Neutrophil (primary cell): ENCODE data around the gene GAS6.

Source experiments
- H3K27ac ChIP-seq: fragments of 200-600 bp; sonication (generic); 2 replicates; pipeline ENCODE4 v1.5.1; 2016; ENCODE audit warnings: mild to moderate bottlenecking, moderate library complexity
- H3K27me3 ChIP-seq: fragments of 200-600 bp; sonication (generic); 2 replicates; pipeline ENCODE4 v1.6.0; 2016; ENCODE audit warnings: mild to moderate bottlenecking
- H3K36me3 ChIP-seq: fragments of 200-600 bp; sonication (generic); 2 replicates; pipeline ENCODE4 v1.5.1; 2017
- H3K4me1 ChIP-seq, 2 experiments: fragments of 200-600 bp in 1 of 2; sonication (generic) in 1 of 2; 1 replicate in 1 of 2; 2 replicates in 1 of 2; pipeline versions ENCODE4 v1.5.1 to v1.6.1; 2013 to 2016; ENCODE audit warnings: low read depth in 1 of 2, low read length in 1 of 2, mild to moderate bottlenecking in 1 of 2, moderate library complexity in 1 of 2; ENCODE audit not compliant: control insufficient read depth in 1 of 2, insufficient read depth in 1 of 2
- H3K4me3 ChIP-seq, 2 experiments: fragments of 200-600 bp in 1 of 2; sonication (generic) in 1 of 2; 1 replicate in 1 of 2; 2 replicates in 1 of 2; pipeline ENCODE4 v1.5.1; 2013 to 2016; ENCODE audit warnings: low read depth in 1 of 2, low read length in 1 of 2, mild to moderate bottlenecking in 1 of 2, moderate library complexity in 1 of 2
- H3K9me3 ChIP-seq: fragments of 200-600 bp; sonication (generic); 2 replicates; pipeline ENCODE4 v1.5.1; 2016
- TF ChIP-seq, protein P1 (sequence below): fragments of 200-600 bp; sonication (generic); IDR thresholded peaks from 2 replicates; pipeline ENCODE4 v1.5.1; 2016; ENCODE audit warnings: antibody characterized with exemption

Gene GAS6

GRCh38 chr13:113850722-113851479 is 13.0 kb downstream of the GAS6 start:
- Histone ChIP-seq H3K4me1 (no peaks in the 10 kb centered on the region), H3K27me3 (peaks cover 50% of the 10 kb centered on the region), H3K9me3 (no peaks in the 10 kb centered on the region), H3K36me3 (no peaks in the 10 kb centered on the region), H3K4me3 (no peak overlapping the region), H3K27ac (no peak overlapping the region)
- TF ChIP-seq, protein P1, sequence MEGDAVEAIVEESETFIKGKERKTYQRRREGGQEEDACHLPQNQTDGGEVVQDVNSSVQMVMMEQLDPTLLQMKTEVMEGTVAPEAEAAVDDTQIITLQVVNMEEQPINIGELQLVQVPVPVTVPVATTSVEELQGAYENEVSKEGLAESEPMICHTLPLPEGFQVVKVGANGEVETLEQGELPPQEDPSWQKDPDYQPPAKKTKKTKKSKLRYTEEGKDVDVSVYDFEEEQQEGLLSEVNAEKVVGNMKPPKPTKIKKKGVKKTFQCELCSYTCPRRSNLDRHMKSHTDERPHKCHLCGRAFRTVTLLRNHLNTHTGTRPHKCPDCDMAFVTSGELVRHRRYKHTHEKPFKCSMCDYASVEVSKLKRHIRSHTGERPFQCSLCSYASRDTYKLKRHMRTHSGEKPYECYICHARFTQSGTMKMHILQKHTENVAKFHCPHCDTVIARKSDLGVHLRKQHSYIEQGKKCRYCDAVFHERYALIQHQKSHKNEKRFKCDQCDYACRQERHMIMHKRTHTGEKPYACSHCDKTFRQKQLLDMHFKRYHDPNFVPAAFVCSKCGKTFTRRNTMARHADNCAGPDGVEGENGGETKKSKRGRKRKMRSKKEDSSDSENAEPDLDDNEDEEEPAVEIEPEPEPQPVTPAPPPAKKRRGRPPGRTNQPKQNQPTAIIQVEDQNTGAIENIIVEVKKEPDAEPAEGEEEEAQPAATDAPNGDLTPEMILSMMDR = no peak

DNA sequence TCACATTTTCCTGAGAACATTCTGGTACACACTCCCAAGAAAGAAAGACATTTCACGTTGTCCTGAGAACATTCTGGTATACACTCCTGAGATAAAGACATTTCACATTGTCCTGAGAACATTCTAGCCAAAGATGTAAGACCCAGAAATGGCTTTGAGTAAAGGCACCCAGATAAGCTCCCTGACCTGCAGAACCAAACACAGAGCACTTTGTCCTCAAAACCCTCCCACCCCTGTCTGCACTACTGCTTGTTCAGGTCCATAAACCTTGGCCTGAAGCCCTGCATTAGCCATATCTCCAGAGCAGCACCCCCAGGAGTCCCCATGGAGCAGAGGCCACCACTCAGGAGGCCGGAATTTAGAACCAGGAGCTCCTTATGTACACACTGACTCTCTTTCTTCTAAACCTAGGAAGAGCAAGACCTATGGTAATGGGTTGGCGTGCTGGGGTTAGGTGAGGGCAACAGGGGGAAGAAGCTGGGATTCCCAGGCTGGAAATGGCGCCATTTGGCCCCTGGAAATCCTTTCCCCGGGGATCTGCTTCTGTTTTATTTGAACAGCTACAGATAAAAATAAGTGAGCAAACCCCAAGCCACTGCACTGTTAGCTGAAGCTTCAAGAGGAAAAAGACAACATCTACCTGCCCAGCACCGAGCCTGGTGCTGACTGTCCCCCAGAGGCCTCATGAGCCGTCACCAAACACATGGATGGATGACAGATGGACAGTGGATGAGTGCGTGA is 13.7 kb downstream of the GAS6 start:
- no peaks in the 10 kb centered on the region for H3K36me3 ChIP-seq
- TF ChIP-seq, protein P1 = no peak
- H3K9me3 ChIP-seq = no peaks in the 10 kb centered on the region
- H3K4me3 ChIP-seq = no peak overlapping the region
- no peak overlapping the region for H3K27ac ChIP-seq
- peaks cover 52% of the 10 kb centered on the region for H3K27me3 ChIP-seq
- no peaks in the 10 kb centered on the region for H3K4me1 ChIP-seq

GRCh38 chr13:113849546-113849945 is 14.3 kb downstream of the GAS6 start:
- H3K27ac ChIP-seq = no peak overlapping the region
- TF ChIP-seq, protein P1 = no peak
- H3K4me1 ChIP-seq = no peaks in the 10 kb centered on the region
- no peaks in the 10 kb centered on the region for H3K36me3 ChIP-seq
- peaks cover 52% of the 10 kb centered on the region for H3K27me3 ChIP-seq
- H3K4me3 ChIP-seq = no peak overlapping the region
- H3K9me3 ChIP-seq = no peaks in the 10 kb centered on the region

DNA sequence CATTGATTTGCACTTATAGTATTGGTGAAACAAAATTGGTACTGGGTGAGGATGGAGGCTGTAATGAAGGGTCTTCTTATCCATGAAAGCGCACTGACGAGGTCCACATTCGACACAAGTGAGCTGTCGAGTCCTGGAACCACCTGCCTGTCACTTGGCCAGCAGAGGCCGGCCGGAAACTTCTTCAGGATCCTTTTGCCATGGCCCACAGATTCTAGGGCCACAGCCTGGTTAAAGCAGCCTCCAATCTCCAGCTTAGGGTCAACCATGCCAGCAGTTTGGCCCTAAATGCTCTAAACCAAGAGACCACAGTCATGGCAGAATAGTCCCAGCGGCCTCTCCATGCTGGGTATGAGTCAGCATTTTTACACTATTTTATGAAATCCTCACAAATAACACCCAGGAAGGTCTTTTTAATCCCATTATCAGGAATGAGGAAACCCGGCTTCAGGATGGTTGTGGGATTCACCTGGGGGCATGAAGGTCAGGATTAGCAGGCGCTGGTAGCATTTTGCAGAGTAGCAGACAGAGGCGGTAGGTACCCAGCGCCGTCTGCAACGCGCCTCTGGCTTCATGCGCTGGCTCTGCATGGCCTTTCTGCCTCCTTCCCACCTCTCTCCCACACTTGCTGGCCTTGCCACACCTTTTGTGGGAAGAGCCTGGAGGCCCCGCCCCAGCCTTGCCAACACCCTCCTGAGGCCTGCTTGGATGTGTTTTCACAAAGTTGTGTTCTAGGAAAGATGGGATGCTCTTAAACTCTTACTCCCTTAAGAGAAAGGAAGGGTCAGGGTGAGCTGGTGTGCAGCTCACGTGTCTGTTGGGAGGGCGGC is 15.2 kb downstream of the GAS6 start:
- Histone ChIP-seq H3K27ac (no peak overlapping the region), H3K4me3 (no peak overlapping the region), H3K9me3 (no peaks in the 10 kb centered on the region), H3K27me3 (peaks cover 52% of the 10 kb centered on the region), H3K36me3 (no peaks in the 10 kb centered on the region), H3K4me1 (no peaks in the 10 kb centered on the region)
- TF ChIP-seq, protein P1 = no peak

GRCh38 chr13:113848020-113848419 is 15.9 kb downstream of the GAS6 start:
- no peaks in the 10 kb centered on the region for H3K36me3 ChIP-seq
- H3K4me3 ChIP-seq = no peak overlapping the region
- no peak overlapping the region for H3K27ac ChIP-seq
- H3K9me3 ChIP-seq = no peaks in the 10 kb centered on the region
- TF ChIP-seq, protein P1 = no peak
- peaks cover 52% of the 10 kb centered on the region for H3K27me3 ChIP-seq
- H3K4me1 ChIP-seq = no peaks in the 10 kb centered on the region
